Keratinocyte (primary cell): Measurements from ENCODE around the gene VPS37B. TPM values are rescaled to one million over a fixed set of nuclear protein-coding genes. Genes with fewer than 3 reads are reported as not detected.

Source experiments
- DNase-seq: peaks from one replicate; pipeline ENCODE4 v3.0.0-alpha.2; 2011; ENCODE audit warnings: low read depth, missing footprints, low spot score
- FAIRE-seq: peaks from 2 replicates; lab custom pipeline; 2011; peaks lifted over from hg19 to GRCh38; lab: Jason Lieb, UNC
- H2AFZ ChIP-seq: 2 replicates; pipeline ENCODE4 v1.6.0; 2012; ENCODE audit warnings: low read length, control low read depth, inconsistent platforms; ENCODE audit not compliant: control insufficient read depth
- H3K27ac ChIP-seq: 2 replicates; pipeline ENCODE4 v1.5.1; 2011; ENCODE audit warnings: low read length; ENCODE audit not compliant: control insufficient read depth, insufficient read depth
- H3K27me3 ChIP-seq: 3 replicates; pipeline ENCODE4 v1.6.0; 2011; ENCODE audit warnings: low read length; ENCODE audit not compliant: control insufficient read depth, insufficient read depth; ENCODE audit errors: extremely low read depth
- H3K36me3 ChIP-seq, 2 experiments: 2 replicates in 1 of 2; 3 replicates in 1 of 2; pipeline ENCODE4 v1.5.1; 2011; ENCODE audit warnings: low read length in 2 of 2, mild to moderate bottlenecking in 1 of 2; ENCODE audit not compliant: control insufficient read depth in 2 of 2, insufficient read depth in 2 of 2; ENCODE audit errors: extremely low read depth in 1 of 2
- H3K4me1 ChIP-seq: 3 replicates; pipeline ENCODE4 v1.5.1; 2011; ENCODE audit warnings: low read length; ENCODE audit not compliant: control insufficient read depth, insufficient read depth; ENCODE audit errors: extremely low read depth
- H3K4me2 ChIP-seq: 3 replicates; pipeline ENCODE4 v1.6.0; 2011; ENCODE audit warnings: low read depth, low read length; ENCODE audit not compliant: control insufficient read depth, insufficient read depth; ENCODE audit errors: extremely low read depth
- H3K4me3 ChIP-seq, 3 experiments: fragments of 200-600 bp in 1 of 3; sonication (generic) in 1 of 3; 2 replicates in 2 of 3; 3 replicates in 1 of 3; pipeline ENCODE4 v1.5.1; 2011 to 2016; ENCODE audit warnings: low read length in 3 of 3, mild to moderate bottlenecking in 3 of 3, control low read depth in 2 of 3, inconsistent platforms in 1 of 3, low read depth in 1 of 3, mixed read lengths in 1 of 3, mixed run types in 1 of 3, moderate library complexity in 1 of 3; ENCODE audit not compliant: control insufficient read depth in 2 of 3, insufficient read depth in 2 of 3; ENCODE audit errors: extremely low read depth in 1 of 3
- H3K79me2 ChIP-seq: 2 replicates; pipeline ENCODE4 v1.6.0; 2012; ENCODE audit warnings: low read length; ENCODE audit not compliant: control insufficient read depth, insufficient read depth
- H3K9ac ChIP-seq: 3 replicates; pipeline ENCODE4 v1.6.0; 2011; ENCODE audit warnings: low read length; ENCODE audit not compliant: control insufficient read depth, insufficient read depth; ENCODE audit errors: extremely low read depth
- H3K9me1 ChIP-seq: 3 replicates; pipeline ENCODE4 v1.6.0; 2011; ENCODE audit warnings: low read length; ENCODE audit not compliant: control insufficient read depth, insufficient read depth; ENCODE audit errors: extremely low read depth
- H3K9me3 ChIP-seq: 2 replicates; pipeline ENCODE4 v1.5.1; 2012; ENCODE audit warnings: low read depth, low read length; ENCODE audit not compliant: control insufficient read depth
- H4K20me1 ChIP-seq: 3 replicates; pipeline ENCODE4 v1.6.0; 2011; ENCODE audit warnings: low read length; ENCODE audit not compliant: control insufficient read depth, insufficient read depth; ENCODE audit errors: extremely low read depth
- CTCF ChIP-seq, 3 experiments: IDR thresholded peaks in 1 of 3; conservative IDR thresholded peaks in 1 of 3; optimal IDR thresholded peaks in 1 of 3; 2 replicates in 2 of 3; 3 replicates in 1 of 3; pipeline versions ENCODE3 to v1.5.1; 2011; ENCODE audit warnings: low read length in 3 of 3, mild to moderate bottlenecking in 3 of 3, moderate library complexity in 2 of 3, control low read depth in 1 of 3, inconsistent platforms in 1 of 3; ENCODE audit not compliant: insufficient read depth in 2 of 3; ENCODE audit errors: extremely low read depth in 1 of 3
- EZH2 ChIP-seq: IDR thresholded peaks from one replicate; pipeline ENCODE4 v1.6.1; 2012; ENCODE audit warnings: inconsistent platforms, mild to moderate bottlenecking, low read length, moderate library complexity
- dilution Hi-C: fragments of 300-500 bp; cut with MboI; formaldehyde crosslinking; loops from one replicate; pipeline ENCODE4 v1.7.0; 2020; ENCODE audit warnings: low sequenced_read_pairs; ENCODE audit not compliant: extremely low pct_ligation_motif_present
- polyA plus RNA-seq, 5 experiments: library from polyadenylated mRNA; depleted of rRNA in 3 of 5; stranded (reverse) in 3 of 5; stranded (forward) in 1 of 5; unstranded in 1 of 5; fragments of >200 nt; gene quantifications; 1 replicate in 1 of 5; 2 replicates in 3 of 5; 3 replicates in 1 of 5; pipeline versions ENCODE4 v1.2.1 to v1.2.3, GENCODE V29; 2011 to 2012; ENCODE audit warnings: missing spikeins in 2 of 5, low read depth in 1 of 5, low replicate concordance in 1 of 5

Gene VPS37B
- polyA plus RNA-seq, 1 donor (not counting 4 experiments of a cell fraction or from before 2014, with no cell fraction given) = 34.1 TPM

GRCh38 chr12:122861587-122861970 is 34.3 kb downstream of the VPS37B start:
- dilution Hi-C loops = no loop called here
- Histone ChIP-seq H3K36me3 (peaks cover 24 to 40% of the 10 kb centered on the region in 2 experiments), H4K20me1 (no peaks in the 10 kb centered on the region), H3K4me2 (no peak overlapping the region), H3K9ac (no peak overlapping the region), H3K9me1 (no peaks in the 10 kb centered on the region), H3K79me2 (peaks cover 15% of the 10 kb centered on the region), H3K4me1 (peaks cover 13% of the 10 kb centered on the region), H3K27ac (no peak overlapping the region), H3K9me3 (no peaks in the 10 kb centered on the region), H3K4me3 (no peak overlapping the region), H2AFZ (no peak overlapping the region), H3K27me3 (no peaks in the 10 kb centered on the region)
- DNase-seq (no peak), FAIRE-seq (no peak)
- TF ChIP-seq CTCF (optimal IDR thresholded peaks at IDR 0.05 in 1 of 3, IDR thresholded peaks at IDR 0.05 in 1 of 3, conservative IDR thresholded peaks at IDR 0.05 in 1 of 3; ENCODE audit: extremely low read depth in 1 of 3, insufficient read depth in 2 of 3, low read length in 3 of 3) (no peak), EZH2 (no peak)

- Histone ChIP-seq H3K36me3 (peaks cover 24 to 34% of the 10 kb centered on the region in 2 experiments), H3K27me3 (no peaks in the 10 kb centered on the region), H3K27ac (peak overlapping the region; percentile 8), H3K79me2 (peaks cover 10% of the 10 kb centered on the region), H3K4me3 (no peak overlapping the region), H3K9me1 (no peaks in the 10 kb centered on the region), H3K4me2 (no peak overlapping the region), H4K20me1 (no peaks in the 10 kb centered on the region), H3K4me1 (peaks cover 13% of the 10 kb centered on the region), H2AFZ (no peak overlapping the region), H3K9me3 (no peaks in the 10 kb centered on the region), H3K9ac (no peak overlapping the region)
- DNase-seq = no peak
- no peak for FAIRE-seq
- TF ChIP-seq EZH2 = no peak
- no peak for TF ChIP-seq CTCF (optimal IDR thresholded peaks at IDR 0.05 in 1 of 3, IDR thresholded peaks at IDR 0.05 in 1 of 3, conservative IDR thresholded peaks at IDR 0.05 in 1 of 3; ENCODE audit: extremely low read depth in 1 of 3, insufficient read depth in 2 of 3, low read length in 3 of 3)
- dilution Hi-C loops = no loop called here
Observed at GRCh38 chr12:122860854-122861586, 34.9 kb downstream of the VPS37B start.
